ENCODE measurements around the gene RBM22.

RBM22 gene

GRCh38 chr5:150710165-150710564 is 9.3 kb upstream of the RBM22 start:
- no peak for TF ChIP-seq MAX (IDR thresholded peaks at IDR 0.05)
- TF ChIP-seq RAD21 (IDR thresholded peaks at IDR 0.05; ENCODE audit: low read depth): peak; percentile 22; the same call in 1 of the 2 replicates
- TF ChIP-seq TEAD4 (IDR thresholded peaks at IDR 0.05): no peak

- TF ChIP-seq TEAD4 (IDR thresholded peaks at IDR 0.05) (no peak), REST (IDR thresholded peaks at IDR 0.05; ENCODE audit: low read depth) (no peak), NFIC (IDR thresholded peaks at IDR 0.05) (no peak), USF1 (IDR thresholded peaks at IDR 0.05) (no peak), EGR1 (IDR thresholded peaks at IDR 0.05) (no peak), FOXM1 (IDR thresholded peaks at IDR 0.05; ENCODE audit: borderline replicate concordance, low read depth) (no peak), EP300 (IDR thresholded peaks at IDR 0.05; ENCODE audit: borderline replicate concordance) (no peak), TCF12 (IDR thresholded peaks at IDR 0.05; ENCODE audit: low read depth) (no peak), YY1 (IDR thresholded peaks at IDR 0.05; ENCODE audit: low read depth) (no peak), ZBTB7A (IDR thresholded peaks at IDR 0.05; ENCODE audit: low read depth) (no peak), CREB1 (IDR thresholded peaks at IDR 0.05; ENCODE audit: low read depth) (no peak), CEBPB (IDR thresholded peaks at IDR 0.05) (no peak)
Measured at GRCh38 chr5:150706776-150707390, 6.0 kb upstream of the RBM22 start.

GRCh38 chr5:150703762-150704161 is 2.9 kb upstream of the RBM22 start:
- TF ChIP-seq CREB1 (IDR thresholded peaks at IDR 0.05; ENCODE audit: low read depth) (no peak), NFIC (IDR thresholded peaks at IDR 0.05) (no peak), YY1 (IDR thresholded peaks at IDR 0.05; ENCODE audit: low read depth) (no peak), FOXM1 (IDR thresholded peaks at IDR 0.05; ENCODE audit: borderline replicate concordance, low read depth) (no peak), TEAD4 (IDR thresholded peaks at IDR 0.05) (no peak), REST (IDR thresholded peaks at IDR 0.05; ENCODE audit: low read depth) (no peak), EP300 (IDR thresholded peaks at IDR 0.05; ENCODE audit: borderline replicate concordance) (no peak), USF1 (IDR thresholded peaks at IDR 0.05) (no peak), CEBPB (IDR thresholded peaks at IDR 0.05) (no peak), RAD21 (IDR thresholded peaks at IDR 0.05; ENCODE audit: low read depth) (no peak), TAF1 (IDR thresholded peaks at IDR 0.05; ENCODE audit: low read depth) (no peak), ZBTB7A (IDR thresholded peaks at IDR 0.05; ENCODE audit: low read depth) (no peak), MAX (IDR thresholded peaks at IDR 0.05) (no peak), EGR1 (IDR thresholded peaks at IDR 0.05) (no peak), TCF12 (IDR thresholded peaks at IDR 0.05; ENCODE audit: low read depth) (no peak)

- TF ChIP-seq EGR1 (IDR thresholded peaks at IDR 0.05): no peak
- no peak for TF ChIP-seq EP300 (IDR thresholded peaks at IDR 0.05; ENCODE audit: borderline replicate concordance)
- TF ChIP-seq RAD21 (IDR thresholded peaks at IDR 0.05; ENCODE audit: low read depth): no peak
- no peak for TF ChIP-seq TCF12 (IDR thresholded peaks at IDR 0.05; ENCODE audit: low read depth)
- no peak for TF ChIP-seq REST (IDR thresholded peaks at IDR 0.05; ENCODE audit: low read depth)
- TF ChIP-seq YY1 (IDR thresholded peaks at IDR 0.05; ENCODE audit: low read depth): no peak
Measured at GRCh38 chr5:150700246-150700593, 642 bp downstream of the RBM22 start.

GRCh38 chr5:150694612-150695011 is 6.2 kb downstream of the RBM22 start:
- TF ChIP-seq CREB1 (IDR thresholded peaks at IDR 0.05; ENCODE audit: low read depth) (no peak), TEAD4 (IDR thresholded peaks at IDR 0.05) (no peak), CEBPB (IDR thresholded peaks at IDR 0.05) (no peak), USF1 (IDR thresholded peaks at IDR 0.05) (no peak), RAD21 (IDR thresholded peaks at IDR 0.05; ENCODE audit: low read depth) (no peak), TCF12 (IDR thresholded peaks at IDR 0.05; ENCODE audit: low read depth) (no peak), EGR1 (IDR thresholded peaks at IDR 0.05) (no peak), REST (IDR thresholded peaks at IDR 0.05; ENCODE audit: low read depth) (no peak), FOXM1 (IDR thresholded peaks at IDR 0.05; ENCODE audit: borderline replicate concordance, low read depth) (no peak)
